Parathyroid adenoma (tissue), 2 donors: ENCODE data around the gene WRNIP1.

Experiments used
- H2AFZ ChIP-seq: fragments of 300-600 bp; sonication (generic); one replicate; pipeline ENCODE4 v1.7.0; 2017; ENCODE audit warnings: antibody characterized with exemption, mild to moderate bottlenecking
- H3K27ac ChIP-seq: fragments of 300-600 bp; sonication (generic); one replicate; pipeline ENCODE4 v1.7.0; 2017
- H3K27me3 ChIP-seq: fragments of 300-600 bp; sonication (generic); one replicate; pipeline ENCODE4 v1.7.0; 2017; ENCODE audit warnings: low read length; ENCODE audit not compliant: control insufficient read depth, insufficient read depth
- H3K36me3 ChIP-seq: fragments of 300-600 bp; sonication (generic); one replicate; pipeline ENCODE4 v1.7.0; 2017; ENCODE audit warnings: low read length; ENCODE audit not compliant: control insufficient read depth, insufficient read depth
- H3K4me1 ChIP-seq: fragments of 300-600 bp; sonication (generic); one replicate; pipeline ENCODE4 v1.7.0; 2017; ENCODE audit warnings: control low read depth
- H3K4me2 ChIP-seq: fragments of 300-600 bp; sonication (generic); one replicate; pipeline ENCODE4 v1.7.0; 2017; ENCODE audit warnings: low read length
- H3K4me3 ChIP-seq: fragments of 300-600 bp; sonication (generic); one replicate; pipeline ENCODE4 v1.7.0; 2017; ENCODE audit warnings: low read depth, low read length
- H3K79me2 ChIP-seq: fragments of 300-600 bp; sonication (generic); one replicate; pipeline ENCODE4 v1.7.0; 2017; ENCODE audit warnings: control low read depth
- H3K9ac ChIP-seq: fragments of 300-600 bp; sonication (generic); one replicate; pipeline ENCODE4 v1.7.0; 2017; ENCODE audit warnings: mild to moderate bottlenecking
- H3K9me3 ChIP-seq: fragments of 300-600 bp; sonication (generic); one replicate; pipeline ENCODE4 v1.7.0; 2017; ENCODE audit warnings: low read length; ENCODE audit not compliant: control insufficient read depth
- TF ChIP-seq, protein P1 (sequence below): fragments of 300-600 bp; sonication (generic); IDR thresholded peaks from one replicate; pipeline ENCODE4 v1.7.0; 2017; ENCODE audit warnings: antibody characterized with exemption, mild to moderate bottlenecking
- donor health status: primary hyperparathyroidism.

The WRNIP1 gene

DNA sequence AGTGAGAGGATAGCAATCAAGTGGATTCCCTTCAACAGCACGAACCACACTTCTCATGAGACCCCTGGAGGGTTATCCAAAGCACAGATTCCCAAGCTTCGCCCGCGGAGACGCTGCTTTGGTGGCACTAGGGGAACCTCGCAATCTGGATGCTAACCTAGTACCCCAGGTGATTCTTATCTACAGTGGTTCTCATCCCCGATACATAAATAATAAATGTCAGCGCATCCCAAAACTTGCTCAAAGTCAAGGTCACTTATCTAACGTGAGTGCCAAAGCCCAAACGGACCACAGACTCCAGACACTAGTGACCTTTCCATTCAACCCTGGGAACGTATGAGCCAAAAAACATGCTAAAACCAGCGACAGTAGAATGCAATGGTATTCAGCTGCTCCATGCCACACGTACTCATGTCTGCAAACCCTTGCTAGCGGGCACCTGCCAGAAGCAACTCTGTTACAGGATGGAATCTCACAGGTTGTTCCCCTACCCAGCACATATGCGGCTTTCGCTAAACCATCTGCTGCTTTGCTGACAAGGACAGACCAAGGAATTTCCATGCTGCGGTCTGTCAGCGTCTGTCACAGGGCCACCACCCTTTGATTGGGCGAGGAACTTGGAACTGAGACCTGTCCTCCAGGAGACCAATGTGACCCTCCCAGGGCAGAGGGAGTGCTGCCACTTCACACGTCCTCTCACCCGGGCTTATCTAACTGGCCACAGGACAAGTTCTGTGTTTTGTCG, 31.3 kb upstream of the WRNIP1 start:
- no peak overlapping the region for H3K27ac ChIP-seq
- no peaks in the 10 kb centered on the region for H3K36me3 ChIP-seq
- H3K27me3 ChIP-seq = no peaks in the 10 kb centered on the region
- no peak overlapping the region for H3K9ac ChIP-seq
- H3K79me2 ChIP-seq = no peaks in the 10 kb centered on the region
- no peak overlapping the region for H3K4me3 ChIP-seq
- no peak overlapping the region for H3K4me2 ChIP-seq
- TF ChIP-seq, protein P1, sequence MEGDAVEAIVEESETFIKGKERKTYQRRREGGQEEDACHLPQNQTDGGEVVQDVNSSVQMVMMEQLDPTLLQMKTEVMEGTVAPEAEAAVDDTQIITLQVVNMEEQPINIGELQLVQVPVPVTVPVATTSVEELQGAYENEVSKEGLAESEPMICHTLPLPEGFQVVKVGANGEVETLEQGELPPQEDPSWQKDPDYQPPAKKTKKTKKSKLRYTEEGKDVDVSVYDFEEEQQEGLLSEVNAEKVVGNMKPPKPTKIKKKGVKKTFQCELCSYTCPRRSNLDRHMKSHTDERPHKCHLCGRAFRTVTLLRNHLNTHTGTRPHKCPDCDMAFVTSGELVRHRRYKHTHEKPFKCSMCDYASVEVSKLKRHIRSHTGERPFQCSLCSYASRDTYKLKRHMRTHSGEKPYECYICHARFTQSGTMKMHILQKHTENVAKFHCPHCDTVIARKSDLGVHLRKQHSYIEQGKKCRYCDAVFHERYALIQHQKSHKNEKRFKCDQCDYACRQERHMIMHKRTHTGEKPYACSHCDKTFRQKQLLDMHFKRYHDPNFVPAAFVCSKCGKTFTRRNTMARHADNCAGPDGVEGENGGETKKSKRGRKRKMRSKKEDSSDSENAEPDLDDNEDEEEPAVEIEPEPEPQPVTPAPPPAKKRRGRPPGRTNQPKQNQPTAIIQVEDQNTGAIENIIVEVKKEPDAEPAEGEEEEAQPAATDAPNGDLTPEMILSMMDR = no peak
- H2AFZ ChIP-seq = no peak overlapping the region
- H3K4me1 ChIP-seq = peaks cover 12% of the 10 kb centered on the region
- no peaks in the 10 kb centered on the region for H3K9me3 ChIP-seq

DNA sequence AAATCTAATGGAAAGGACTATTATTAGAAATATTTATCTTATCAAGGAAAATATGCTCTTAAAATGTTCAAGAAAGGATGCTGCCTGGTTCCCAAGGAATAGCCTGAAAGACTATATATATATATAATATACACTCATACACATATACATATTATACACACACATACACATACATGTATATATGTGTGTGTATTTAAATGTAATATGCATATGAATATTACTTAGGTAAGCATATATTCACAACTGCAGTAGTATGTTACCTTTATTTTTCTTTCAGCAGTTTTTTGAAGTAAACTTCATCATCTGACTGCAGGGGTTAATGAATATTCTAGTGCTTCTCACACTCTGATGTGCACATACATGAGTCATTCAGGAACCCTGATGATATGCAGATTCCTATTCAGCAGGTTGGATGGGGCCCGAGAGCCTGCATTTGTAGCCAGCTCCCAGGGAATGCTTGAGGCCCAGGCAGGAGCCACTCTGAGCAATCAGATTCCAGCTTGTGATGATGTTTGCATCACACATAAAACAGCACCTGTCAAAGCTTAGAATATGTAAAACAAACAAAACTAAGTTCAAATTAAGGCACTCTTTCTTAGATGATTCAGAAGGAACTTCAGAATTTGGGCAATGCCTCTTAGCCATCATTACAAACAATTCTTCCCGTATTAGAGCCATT, 30.6 kb upstream of the WRNIP1 start:
- Histone ChIP-seq H3K9ac (no peak overlapping the region), H3K27ac (no peak overlapping the region), H3K27me3 (no peaks in the 10 kb centered on the region), H3K4me1 (peaks cover 12% of the 10 kb centered on the region), H3K4me2 (no peak overlapping the region), H3K36me3 (no peaks in the 10 kb centered on the region), H3K79me2 (no peaks in the 10 kb centered on the region), H2AFZ (no peak overlapping the region), H3K9me3 (no peaks in the 10 kb centered on the region), H3K4me3 (no peak overlapping the region)
- TF ChIP-seq, protein P1 = no peak

DNA sequence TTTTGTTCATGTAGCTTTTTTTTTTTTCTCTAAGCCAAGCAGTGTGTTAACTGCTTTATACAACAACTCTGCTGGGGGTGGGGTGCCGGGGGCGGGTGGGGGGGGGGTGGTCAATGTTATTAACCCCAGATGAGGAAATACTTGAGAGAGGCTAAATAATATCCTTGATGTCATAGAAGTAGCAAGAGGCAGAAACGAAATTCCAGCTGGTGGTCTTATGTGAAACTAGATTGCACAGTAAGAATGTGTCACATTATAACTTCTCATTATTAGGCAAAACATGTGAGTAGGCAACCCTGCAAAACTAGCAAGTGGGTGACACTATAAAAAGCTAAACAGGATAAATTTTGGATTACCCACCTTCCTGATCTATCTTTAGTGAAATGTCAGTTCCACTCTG, 27.3 kb upstream of the WRNIP1 start:
- H3K4me1 ChIP-seq = peaks cover 1% of the 10 kb centered on the region
- no peak overlapping the region for H3K4me2 ChIP-seq
- H3K9me3 ChIP-seq = no peaks in the 10 kb centered on the region
- TF ChIP-seq, protein P1 = no peak
- no peak overlapping the region for H3K4me3 ChIP-seq
- H3K27ac ChIP-seq = no peak overlapping the region
- H3K36me3 ChIP-seq = no peaks in the 10 kb centered on the region
- no peak overlapping the region for H2AFZ ChIP-seq
- no peaks in the 10 kb centered on the region for H3K79me2 ChIP-seq
- no peaks in the 10 kb centered on the region for H3K27me3 ChIP-seq
- no peak overlapping the region for H3K9ac ChIP-seq

DNA sequence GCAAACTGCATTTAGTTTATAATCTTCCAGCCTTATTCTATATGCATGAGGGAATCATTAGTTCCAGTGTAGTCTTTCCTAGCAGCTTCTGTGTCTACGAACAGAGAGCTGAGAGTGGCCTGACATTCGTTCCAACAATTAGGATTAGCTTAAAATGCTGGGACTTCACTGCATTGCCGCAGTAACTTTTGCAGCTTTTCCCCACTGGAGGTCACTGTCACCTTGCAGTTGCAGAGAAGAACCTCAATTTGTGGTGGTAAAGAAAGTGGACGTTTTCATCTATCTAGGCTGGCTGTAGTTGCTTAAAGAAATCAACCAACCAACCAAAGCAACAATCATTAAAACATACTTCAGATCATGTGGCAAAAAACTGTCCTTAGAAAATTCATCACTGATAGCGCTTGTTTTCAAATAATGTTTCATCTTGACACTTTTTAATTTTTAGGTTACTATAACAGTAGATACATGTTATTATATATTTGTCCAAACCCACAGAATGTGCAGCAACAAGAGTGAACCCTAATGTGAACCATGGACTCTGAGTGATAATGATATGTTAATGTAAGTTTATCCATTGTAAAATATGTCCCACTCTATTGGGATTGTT, 26.7 kb upstream of the WRNIP1 start:
- TF ChIP-seq, protein P1 = peak; percentile 59
- Histone ChIP-seq H3K4me3 (no peak overlapping the region), H2AFZ (no peak overlapping the region)

More for the DNA sequence above, 26.7 kb upstream of the WRNIP1 start:
- H3K9me3 ChIP-seq = no peaks in the 10 kb centered on the region
- no peaks in the 10 kb centered on the region for H3K4me1 ChIP-seq
- no peaks in the 10 kb centered on the region for H3K36me3 ChIP-seq
- no peaks in the 10 kb centered on the region for H3K27me3 ChIP-seq
- no peak overlapping the region for H3K27ac ChIP-seq
- H3K4me2 ChIP-seq = no peak overlapping the region
- H3K9ac ChIP-seq = no peak overlapping the region
- no peaks in the 10 kb centered on the region for H3K79me2 ChIP-seq
